HG03460 (cell line): ENCODE data around the gene GOLGA5.
"Not testable (repeated sequence)": the region's sequence is repeated elsewhere in the genome, so short reads cannot be mapped to it uniquely, and the experiment has no call there.

Source experiments
- ATAC-seq: cut with Tn5 transposase; IDR thresholded peaks from one replicate; pipeline ENCODE4 v1.9.1; 2021; ENCODE audit not compliant: unreplicated experiment

Gene GOLGA5

DNA sequence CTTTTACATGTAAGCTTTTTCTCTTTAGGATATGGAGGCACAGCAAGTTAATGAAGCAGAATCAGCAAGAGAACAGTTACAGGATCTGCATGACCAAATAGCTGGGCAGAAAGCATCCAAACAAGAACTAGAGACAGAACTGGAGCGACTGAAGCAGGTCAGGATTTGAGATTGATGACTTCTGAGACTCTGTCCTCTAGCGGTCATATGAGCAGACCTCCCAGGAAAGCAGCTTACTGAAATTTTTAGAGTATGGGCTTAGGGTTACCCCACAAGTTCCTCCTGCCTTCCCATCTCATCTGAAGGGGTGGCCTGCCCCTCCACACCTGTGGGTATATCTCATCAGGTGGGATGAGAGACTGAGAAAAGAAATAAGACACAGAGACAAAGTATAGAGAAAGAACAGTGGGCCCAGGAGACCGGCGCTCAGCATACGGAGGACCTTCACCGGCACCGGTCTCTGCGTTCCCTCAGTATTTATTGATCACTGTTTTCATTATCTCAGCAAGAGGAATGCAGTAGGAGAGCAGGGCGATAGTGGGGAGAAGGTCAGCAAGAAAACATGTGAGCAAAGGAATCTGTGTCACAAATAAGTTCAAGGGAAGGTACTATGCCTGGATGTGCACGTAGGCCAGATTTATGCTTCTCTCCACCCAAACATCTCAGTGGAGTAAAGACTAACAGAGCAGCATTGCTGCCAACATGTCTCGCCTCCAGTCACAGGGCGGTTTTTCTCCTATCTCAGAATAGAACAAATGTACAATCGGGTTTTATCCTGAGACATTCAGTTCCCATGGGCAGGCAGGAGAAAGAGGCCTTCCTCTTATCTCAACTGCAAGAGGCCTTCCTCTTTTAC, 25.8 kb downstream of the GOLGA5 start:
- not testable (repeated sequence) for ATAC-seq

- ATAC-seq, result not testable (repeated sequence)
Observed at GRCh38 chr14:92820536-92820840, 26.4 kb downstream of the GOLGA5 start.

DNA sequence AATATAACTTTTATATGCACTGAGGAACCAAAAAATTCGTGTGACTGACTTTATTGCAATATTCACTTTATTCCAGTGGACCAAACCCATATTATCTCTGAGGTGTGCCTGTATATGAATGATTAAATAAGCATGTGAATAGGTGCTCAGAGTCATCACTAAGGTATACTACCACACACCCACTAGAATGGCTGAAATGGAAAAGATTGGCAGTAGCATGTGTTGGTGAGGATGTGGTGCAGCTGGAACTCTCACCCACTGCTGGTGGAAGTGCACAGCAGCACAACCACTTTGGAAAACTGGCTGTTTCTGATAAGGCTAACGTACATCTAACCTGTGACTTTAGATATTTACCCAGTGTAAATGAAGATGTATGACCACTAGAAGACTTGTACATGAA, 36.8 kb downstream of the GOLGA5 start:
- no peak for ATAC-seq

DNA sequence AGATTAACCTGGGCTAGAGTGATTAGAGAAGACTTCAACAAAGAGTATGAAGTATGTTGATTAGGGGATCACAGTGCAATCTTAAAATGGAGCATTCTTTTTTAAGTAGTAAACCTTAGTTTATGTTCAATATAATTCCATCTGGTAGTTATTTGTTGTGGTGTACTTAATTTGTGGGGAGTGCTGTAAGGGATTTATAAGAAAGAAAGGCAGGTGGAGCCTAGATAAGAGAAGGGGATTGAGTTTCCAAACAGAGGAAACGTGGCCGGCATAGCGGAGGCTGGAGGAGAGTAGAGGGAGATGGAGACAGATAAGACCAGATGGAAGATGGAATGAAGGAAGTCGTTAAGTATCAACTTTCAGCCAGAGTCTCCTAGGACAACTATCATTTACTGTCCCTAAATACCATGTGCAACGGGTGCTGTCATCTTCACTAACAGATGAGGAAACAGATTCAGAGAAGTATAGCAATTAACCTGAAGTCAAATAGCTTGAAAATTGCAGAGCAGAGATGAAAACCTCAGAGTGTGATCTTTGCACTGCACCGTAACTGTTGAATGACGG, 38.1 kb downstream of the GOLGA5 start:
- no peak for ATAC-seq

GRCh38 chr14:92841930-92842329, 47.8 kb downstream of the GOLGA5 start:
- ATAC-seq, result no peak

DNA sequence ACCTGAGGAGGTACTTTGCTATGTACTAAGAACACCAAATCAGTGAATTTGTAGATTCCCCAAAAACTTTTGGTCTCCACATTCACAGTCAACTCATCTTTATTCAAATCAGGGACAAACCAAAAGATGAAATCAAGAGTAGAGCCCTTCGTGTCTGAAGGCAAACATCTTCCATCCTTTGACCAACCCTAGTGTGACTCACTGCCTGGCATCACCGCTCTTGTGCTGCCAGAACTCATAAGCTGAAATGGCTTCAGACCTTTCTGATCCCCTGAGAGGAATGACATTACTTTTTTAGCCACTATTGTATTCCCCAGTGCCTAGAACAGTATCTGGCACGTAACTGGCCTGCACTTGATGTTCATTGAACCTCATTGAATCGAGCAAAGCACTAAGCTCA, 50.1 kb downstream of the GOLGA5 start:
- ATAC-seq, result no peak

- ATAC-seq, result peak; percentile 87
Observed at GRCh38 chr14:92846162-92846897, 52.2 kb downstream of the GOLGA5 start.

DNA sequence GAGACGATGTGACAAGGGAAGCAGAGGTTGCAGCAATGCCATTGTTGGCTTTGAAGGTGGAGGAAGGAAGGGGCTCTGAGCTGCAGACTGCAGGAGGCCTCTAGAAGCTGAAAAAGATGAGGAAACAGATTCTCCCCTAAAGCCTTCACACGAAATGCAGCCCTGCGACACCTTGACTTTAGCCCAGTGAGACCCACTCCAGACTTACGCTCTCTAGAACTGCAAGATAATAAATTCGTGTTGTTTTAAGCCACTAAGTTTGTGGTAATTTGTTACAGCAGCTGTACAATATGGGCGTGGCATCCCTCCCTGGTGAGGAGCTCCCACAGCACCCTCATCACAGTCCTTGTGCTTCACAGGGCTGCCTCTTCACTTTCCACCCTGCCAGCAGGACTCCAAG, 53.2 kb downstream of the GOLGA5 start:
- ATAC-seq, result no peak

DNA sequence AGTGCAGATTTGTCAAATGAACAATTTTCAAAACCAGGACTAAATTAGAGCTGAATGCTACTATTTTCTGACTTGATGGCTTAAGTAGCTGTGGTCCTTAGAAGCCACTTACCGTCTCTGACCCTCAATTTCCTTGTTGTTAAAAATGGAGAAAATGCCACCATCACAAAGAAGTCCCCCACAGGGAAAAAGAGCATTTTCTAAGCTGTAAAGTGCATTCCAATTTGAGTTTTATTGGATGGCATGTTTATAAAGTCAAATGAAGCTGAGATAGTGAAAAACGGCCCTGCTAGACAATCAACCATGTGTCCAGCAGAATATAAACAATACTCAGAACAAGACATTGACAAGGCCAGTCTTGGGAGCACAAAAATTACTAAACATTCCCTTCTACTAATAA, 53.6 kb downstream of the GOLGA5 start:
- ATAC-seq, result no peak

GRCh38 chr14:92848887-92849286, 54.8 kb downstream of the GOLGA5 start:
- no peak for ATAC-seq

- no peak for ATAC-seq
Observed at GRCh38 chr14:92850492-92850891, 56.4 kb downstream of the GOLGA5 start.

- not testable (repeated sequence) for ATAC-seq
Observed at GRCh38 chr14:92853136-92853535, 59.0 kb downstream of the GOLGA5 start.

- ATAC-seq, result no peak
Observed at GRCh38 chr14:92860049-92860840, 66.1 kb downstream of the GOLGA5 start.

DNA sequence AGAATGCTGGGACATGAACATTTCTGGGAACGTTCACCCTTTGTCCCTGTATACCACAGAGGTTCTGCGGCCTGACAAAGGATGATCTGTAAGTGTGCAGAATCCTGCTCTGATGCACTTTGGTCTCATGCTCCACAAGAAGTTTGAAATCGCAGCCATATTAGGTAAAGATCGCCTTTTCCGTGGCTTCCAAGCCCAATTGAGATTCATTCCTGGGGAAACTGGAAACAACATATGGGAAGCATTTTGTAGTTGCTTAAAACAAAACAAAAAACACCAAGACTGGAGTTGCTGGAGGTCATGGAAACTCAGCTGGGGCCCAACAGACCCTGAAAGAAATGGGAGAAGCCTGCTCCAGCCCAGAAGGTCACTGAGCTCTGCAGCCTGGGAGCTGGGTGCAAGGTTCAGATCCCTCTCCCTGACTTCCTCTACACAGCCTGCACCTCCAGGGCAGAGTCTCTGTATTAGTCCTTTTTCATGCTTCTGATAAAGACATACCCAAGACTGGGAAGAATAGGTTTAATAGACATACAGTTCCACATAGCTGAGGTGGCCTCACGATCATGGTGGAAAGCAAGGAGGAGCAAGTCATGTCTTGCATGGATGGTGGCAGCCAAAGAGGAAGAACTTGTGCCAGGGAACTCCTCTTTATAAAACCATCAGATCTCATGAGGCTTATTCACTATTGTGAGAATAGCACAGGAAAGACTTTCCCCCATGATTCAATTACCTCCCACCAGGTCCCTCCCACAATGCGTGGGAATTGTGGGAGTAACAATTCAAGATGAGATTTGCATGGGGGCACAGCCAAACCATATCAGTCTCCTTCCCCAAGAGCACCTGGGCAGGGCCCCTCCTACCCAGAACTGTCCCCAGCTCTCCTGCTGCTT, 68.0 kb downstream of the GOLGA5 start:
- no peak for ATAC-seq

- no peak for ATAC-seq
Observed at GRCh38 chr14:92863286-92864080, 69.4 kb downstream of the GOLGA5 start.

GRCh38 chr14:92865674-92866073, 71.6 kb downstream of the GOLGA5 start:
- ATAC-seq, result no peak

DNA sequence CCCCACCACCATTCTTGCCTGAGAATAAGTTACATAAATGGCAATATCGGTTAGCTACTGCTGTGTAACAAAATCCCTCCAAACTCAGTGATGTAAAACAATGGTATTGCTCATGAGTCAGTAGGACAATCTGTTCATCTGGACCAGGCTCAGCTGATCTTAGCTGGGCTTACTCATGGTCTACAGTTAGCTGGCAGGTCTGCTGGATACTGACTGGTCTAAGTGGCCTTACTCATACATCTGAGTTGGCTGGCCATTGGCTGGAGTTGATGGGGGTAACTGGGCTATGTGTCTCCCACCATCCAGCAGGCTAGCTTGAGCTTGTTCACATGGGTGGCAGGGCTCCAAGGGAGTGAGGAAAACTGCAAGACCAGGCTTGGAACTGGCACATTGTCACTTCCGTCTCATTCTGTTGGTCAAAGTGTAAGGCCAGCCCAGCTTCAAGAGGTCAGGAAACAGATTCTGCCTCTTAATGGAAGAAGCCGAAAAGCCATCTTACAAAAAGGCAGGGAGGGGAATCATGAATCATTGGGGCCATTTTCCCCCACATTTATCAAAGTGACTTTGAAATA, 72.2 kb downstream of the GOLGA5 start:
- ATAC-seq, result no peak

DNA sequence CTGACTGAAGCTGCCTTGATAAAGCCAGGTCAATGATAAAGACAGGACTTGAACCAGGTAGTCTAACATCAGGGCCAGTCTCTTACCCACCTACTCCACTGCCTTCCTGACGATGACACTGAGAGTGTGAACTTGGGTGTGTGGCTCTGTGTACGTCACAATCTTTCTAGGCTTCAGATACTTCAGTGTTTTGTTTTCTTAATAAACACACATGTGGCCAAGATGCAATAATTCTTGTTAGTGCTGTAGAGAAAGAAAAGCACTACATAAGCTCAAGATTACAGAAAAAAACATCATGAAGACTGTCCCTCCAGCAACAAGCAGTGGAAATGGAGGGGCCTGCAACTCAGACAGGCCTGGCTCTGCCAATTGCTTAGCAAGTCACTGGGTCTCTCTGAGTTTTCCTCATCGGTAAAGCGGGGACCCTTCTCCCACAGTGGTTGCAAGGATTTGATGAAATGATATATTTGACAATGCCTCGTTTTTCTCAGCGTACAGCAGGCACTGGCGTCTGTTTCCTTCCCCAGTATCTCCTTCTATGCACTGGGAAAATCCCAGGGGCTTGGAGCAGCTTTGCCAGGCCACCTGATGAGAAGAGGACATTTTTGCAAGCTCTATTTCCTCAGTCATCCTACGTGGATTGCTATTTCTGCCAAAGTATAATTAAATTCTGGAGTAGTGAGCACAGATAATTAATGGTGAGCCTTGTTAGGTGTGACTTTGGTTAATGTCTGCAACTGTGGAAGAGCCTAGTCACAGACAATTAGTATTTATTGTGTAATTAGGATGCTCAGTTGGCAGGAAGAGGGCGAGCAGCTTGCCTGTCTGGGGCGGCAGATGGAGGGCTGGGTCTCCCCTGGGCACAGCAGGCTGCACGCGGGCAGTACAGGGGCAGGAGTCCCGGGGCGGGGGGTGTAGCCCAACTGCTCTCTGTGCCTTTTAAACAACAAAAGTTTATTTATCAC, 73.1 kb downstream of the GOLGA5 start:
- ATAC-seq, result no peak
